Hepatocyte (in vitro differentiated cells): Measurements from ENCODE around the gene GJD4.

ENCODE experiments used
- EZH2 ChIP-seq: fragments of 200-600 bp; sonication (generic); IDR thresholded peaks from 2 replicates; pipeline ENCODE4 v1.6.1; 2016; ENCODE audit warnings: antibody characterized with exemption, mild to moderate bottlenecking, borderline replicate concordance
- EZH2phosphoT487 ChIP-seq: fragments of 200-600 bp; sonication (generic); IDR thresholded peaks from one replicate; pipeline ENCODE4 v1.6.1; 2018; ENCODE audit warnings: antibody characterized with exemption, mild to moderate bottlenecking, low read depth, moderate library complexity; ENCODE audit not compliant: unreplicated experiment, severe bottlenecking
- TF ChIP-seq, protein P1 (sequence below): fragments of 200-600 bp; sonication (generic); IDR thresholded peaks from 2 replicates; pipeline ENCODE4 v1.5.1; 2016; ENCODE audit warnings: antibody characterized with exemption, mild to moderate bottlenecking; ENCODE audit not compliant: poor library complexity

DNA sequence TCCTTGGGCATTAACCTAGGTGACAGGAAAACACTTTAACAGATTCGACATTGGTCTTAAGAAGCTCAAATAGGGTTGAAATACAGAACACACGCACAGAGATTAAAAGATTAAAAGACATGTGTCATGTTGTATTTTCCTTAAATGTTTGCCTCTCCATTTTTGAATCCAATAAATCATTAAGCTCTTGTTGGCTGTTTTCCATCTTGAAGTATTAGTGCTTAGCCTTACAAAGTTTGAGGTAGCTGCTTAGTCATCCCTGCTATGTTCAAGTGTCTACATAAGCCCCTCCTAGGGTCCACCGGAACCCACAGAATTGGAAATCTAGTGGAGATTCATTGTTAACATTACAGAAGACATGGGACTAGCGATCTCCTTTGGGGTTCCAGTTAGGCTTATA is 12.7 kb upstream of the GJD4 start:
- TF ChIP-seq, protein P1, sequence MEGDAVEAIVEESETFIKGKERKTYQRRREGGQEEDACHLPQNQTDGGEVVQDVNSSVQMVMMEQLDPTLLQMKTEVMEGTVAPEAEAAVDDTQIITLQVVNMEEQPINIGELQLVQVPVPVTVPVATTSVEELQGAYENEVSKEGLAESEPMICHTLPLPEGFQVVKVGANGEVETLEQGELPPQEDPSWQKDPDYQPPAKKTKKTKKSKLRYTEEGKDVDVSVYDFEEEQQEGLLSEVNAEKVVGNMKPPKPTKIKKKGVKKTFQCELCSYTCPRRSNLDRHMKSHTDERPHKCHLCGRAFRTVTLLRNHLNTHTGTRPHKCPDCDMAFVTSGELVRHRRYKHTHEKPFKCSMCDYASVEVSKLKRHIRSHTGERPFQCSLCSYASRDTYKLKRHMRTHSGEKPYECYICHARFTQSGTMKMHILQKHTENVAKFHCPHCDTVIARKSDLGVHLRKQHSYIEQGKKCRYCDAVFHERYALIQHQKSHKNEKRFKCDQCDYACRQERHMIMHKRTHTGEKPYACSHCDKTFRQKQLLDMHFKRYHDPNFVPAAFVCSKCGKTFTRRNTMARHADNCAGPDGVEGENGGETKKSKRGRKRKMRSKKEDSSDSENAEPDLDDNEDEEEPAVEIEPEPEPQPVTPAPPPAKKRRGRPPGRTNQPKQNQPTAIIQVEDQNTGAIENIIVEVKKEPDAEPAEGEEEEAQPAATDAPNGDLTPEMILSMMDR = no peak
- no peak for TF ChIP-seq EZH2
- no peak for TF ChIP-seq EZH2phosphoT487
